COLO668 (cell line): ENCODE measurements around the gene ERICH2.

Experiments used
- DNase-seq: peaks from one replicate; lab custom pipeline; 2025; ENCODE audit not compliant: unreplicated experiment; lab: John Stamatoyannopoulos, UW

The ERICH2 gene

DNA sequence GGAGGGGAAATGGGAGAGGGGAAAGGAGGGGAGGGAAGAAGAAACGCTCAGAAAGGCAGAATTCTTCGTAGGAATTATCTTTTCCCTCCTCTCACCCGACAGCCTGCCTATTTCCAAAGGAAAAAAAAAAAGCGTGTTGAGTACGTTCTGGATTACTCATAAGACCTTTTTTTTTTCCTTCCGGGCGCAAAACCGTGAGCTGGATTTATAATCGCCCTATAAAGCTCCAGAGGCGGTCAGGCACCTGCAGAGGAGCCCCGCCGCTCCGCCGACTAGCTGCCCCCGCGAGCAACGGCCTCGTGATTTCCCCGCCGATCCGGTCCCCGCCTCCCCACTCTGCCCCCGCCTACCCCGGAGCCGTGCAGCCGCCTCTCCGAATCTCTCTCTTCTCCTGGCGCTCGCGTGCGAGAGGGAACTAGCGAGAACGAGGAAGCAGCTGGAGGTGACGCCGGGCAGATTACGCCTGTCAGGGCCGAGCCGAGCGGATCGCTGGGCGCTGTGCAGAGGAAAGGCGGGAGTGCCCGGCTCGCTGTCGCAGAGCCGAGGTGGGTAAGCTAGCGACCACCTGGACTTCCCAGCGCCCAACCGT, 46.4 kb downstream of the ERICH2 start, which contains the start of gene GAD1:
Gene GAD1, plus strand, starts transcription at position 384 of the 589 bp plus-strand sequence. CDS start 1,705 bp downstream, outside the sequence.
- DNase-seq: peak; percentile 96

DNA sequence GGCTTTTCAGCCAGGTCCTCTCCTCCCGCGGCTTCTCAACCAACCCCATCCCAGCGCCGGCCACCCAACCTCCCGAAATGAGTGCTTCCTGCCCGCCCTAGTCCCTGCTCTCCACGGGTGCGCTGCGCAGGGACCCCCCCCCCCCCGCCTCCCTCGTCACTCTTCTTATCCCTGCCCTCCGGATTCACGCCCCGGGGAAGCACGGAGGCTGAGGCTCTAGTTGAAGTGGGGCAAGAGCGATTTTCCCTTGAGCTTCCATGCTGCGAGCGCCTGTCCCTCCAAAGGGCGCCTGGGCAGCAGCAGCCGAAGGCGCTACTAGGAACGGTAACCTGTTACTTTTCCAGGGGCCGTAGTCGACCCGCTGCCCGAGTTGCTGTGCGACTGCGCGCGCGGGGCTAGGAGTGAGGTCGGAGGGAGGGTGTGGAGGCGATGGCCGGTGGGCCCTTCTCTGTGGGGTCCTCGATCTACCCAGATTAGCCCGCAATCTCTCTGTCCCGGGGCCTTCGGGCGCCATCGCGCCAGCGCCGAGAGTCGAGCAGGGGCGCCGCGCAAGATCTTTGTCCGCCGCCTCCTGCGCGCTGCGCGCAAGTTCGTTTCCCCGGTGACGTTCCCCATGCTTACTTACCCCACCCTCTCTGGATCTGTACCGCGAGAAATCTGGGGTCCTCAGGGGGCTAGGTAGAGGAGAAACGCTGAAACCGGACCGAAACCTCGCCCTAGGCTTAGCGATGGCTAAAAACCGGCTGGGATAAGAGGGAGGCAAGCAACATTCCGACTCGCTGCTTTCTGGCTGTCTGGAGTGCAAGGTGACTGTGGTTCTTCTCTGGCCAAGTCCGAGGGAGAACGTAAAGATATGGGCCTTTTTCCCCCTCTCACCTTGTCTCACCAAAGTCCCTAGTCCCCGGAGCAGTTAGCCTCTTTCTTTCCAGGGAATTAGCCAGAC, 47.2 kb downstream of the ERICH2 start:
- DNase-seq: peak; percentile 77

DNA sequence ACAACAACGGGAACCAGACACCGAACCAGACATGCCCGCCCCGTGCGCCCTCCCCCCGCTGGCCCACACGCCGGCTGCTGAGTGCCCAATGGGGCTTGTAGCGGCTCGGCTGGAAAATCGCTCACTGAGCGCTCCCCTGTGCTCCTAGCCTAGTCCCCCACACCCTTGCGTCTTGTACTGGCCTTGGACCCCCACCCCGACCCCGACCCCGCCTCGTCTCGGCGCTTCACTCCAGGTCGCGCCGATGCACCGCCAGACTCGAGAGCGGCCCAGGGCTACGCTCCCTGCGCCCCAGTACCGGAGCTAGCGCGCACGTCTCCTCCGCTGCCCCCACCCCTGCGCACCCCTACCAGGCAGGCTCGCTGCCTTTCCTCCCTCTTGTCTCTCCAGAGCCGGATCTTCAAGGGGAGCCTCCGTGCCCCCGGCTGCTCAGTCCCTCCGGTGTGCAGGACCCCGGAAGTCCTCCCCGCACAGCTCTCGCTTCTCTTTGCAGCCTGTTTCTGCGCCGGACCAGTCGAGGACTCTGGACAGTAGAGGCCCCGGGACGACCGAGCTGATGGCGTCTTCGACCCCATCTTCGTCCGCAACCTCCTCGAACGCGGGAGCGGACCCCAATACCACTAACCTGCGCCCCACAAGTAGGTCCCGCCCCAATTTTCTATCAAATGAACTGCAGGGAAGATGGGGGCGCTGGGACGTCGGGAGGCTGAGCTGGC, 48.0 kb downstream of the ERICH2 start:
- DNase-seq: peak; percentile 59

DNA sequence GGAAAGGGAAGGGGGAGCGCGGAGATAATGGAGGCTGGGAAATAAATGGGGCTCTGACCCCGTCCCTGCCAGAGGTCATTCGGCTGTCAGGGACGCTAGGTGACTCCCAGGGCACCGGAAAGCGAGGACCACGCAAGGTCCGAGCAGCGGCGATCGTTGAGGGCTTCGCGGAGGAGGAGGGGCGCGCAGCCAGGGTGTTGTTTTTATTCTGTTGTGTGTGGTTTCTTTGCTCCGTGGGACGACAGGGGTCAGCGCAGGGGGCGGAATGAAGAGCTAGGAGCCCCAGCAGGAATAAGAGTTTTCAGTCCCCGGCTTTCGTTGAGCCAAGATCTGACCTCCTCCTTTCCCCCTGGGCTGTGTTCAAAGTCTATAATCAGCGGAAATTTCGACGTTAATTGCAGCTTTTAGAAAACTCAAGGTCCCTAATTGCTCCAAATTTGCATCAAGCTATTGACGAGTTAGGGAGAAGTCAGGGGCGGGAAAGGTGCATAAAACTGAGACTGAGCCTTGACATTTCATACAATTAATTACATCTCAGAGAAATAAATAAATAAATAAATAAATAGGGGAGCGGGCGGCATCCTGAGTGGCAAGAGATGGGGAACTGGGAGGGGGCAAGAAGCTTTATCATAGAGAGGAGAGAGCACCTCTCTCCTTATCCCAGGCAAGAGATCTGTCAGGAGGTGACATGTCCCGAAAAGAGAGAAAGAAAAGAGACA, 48.7 kb downstream of the ERICH2 start:
- DNase-seq: no peak

DNA sequence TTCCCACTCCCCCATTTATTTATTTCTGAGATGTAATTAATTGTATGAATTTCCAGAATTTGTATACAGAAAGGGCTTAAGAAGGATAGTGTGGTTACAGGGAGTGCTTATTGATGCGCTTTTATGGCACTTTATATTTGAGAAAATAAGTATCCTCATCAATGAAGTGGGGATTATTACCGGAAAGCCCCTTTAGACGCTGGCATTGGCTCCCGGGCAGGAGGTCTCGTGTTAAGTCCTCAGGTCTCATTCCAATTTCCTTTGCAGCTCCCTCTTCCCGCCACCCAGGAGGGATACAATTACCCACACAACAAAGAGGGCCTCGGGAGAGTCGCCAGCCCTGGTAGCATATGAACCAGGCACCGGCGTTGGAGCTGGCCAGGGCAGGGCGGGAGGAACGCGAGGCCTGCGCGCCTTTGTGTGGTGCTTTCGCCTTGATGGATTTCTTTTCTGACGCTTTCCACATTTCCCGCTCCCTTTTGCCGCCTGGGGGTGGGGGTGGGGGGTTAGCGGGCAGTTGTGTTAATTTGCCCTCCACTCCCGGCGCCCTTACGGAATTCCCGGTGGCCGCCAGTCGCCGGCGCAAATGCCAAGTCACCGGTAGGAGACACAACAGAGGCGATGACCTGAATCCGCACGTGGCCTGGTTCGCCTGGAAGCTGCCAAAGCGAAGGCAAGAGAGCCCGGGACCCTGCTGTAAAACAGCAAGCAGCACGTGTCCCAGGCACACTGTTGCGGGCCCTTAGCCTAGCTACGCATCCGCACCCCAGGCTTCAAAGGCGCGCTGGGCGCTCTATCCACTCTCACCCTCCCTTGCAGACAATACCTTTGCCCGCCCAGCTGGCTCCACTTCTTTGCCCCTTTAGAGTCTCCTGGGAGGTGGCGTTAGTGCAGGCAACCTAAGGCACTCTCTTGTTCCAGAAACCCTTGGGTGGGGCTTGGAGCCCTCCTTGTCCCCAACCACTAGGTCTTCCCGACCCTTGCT, 49.8 kb downstream of the ERICH2 start:
- DNase-seq: no peak

DNA sequence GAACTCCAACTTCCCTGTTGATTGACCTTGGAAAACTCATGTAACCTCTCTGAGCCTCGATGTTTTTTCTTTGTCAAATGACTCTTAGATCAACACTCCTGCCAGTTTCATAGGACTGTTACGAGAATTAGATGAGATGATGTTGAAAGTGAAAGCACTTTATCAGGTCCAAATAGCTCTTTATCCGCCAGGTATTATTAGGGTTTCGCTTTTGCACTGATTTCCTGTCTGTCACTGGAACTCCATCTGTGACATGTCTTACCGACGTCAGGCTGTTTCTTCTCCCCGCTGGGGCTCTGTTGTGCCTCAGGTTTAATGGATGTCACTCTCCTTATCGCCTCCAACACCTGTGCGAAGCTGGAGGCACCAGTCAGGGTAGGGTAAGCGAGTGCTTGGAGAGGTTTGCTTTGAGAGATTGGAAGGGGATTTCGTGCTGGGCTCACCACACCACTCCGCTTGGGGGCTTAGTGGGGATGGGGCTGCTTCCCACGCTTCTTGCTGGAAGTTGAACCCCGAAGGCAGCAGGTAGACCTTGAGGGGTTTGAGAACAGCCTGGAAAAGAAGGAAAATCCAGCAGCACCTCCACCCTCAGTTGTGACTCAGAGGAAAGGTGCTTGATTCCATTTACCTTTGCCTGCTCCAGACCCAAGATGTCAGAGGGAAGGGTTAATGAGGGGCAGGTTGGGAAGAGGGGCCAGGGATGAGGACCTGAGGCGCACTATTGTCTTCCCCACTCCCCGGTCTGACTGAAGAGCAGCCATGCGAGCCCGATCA, 50.8 kb downstream of the ERICH2 start:
- DNase-seq: no peak

DNA sequence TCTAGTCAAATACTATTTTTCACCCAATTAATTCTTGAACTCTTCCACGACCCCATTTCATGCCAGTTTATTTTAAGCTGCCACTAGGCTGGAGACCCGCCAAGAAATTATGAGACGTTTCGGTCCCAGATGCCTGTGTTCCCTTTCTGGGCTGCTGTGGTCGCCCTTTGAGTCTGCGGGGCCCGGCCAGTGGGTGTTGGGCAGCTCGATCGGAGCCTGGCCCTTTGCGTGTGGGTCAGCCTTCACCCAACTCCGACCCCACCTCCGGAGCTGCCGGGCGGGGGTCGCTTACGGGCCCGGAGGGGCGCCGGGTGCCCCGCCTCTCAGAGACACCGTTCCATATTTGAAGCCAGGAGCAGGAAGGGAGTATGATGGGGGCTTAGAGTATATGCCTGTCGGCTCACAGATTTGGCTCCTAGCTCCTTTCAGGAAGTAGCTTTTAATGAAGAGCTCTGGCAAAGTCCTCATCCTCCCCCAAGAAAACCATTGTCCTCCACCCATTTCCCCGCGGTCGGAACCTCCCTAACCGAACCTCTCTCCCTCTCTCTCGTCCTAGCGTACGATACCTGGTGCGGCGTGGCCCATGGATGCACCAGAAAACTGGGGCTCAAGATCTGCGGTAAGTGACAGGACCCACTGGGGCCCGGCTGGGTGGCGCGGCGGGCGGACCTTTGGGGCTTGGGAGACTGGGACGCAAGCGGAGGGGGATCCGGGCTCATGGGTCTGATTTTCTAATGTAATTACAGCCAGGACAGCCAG, 51.5 kb downstream of the ERICH2 start:
- no peak for DNase-seq

DNA sequence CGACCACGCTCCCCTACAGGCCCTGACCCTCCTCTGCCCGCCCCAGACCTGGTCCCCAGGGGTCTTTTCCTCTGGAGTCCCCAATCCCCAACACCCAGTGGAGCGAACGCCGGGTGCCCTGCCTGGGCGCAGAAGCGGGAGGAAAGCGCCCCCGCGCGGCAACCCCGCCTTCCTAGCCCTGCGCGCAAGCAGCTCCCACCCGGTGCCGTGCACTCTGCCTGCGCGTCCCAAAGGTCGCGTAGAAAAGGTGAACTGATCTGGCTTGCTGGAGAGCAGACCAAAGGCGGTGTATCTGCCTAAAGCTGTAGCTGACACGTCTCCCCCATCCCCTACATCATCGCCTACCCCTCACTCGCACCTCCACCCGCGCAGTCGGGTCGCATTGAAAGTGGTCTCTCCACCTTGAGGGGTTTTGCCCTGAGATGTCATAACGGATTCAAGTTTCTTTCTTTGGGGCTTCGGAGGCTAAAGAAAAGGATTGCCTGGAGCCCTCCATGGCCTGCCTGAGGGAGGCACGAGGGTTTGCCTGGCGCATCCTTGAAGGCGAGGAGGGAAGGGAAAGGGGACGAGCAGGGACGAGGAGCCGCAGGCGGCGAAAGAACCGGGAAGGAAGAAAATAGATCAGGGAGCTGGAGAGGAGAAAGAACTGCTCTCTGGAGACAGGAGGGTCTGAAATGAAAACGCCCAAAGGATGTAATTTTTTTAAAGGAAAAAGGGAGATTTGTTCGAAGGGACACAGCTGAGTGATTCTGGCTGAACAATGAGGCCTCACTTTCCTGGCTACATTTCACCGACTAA, 52.3 kb downstream of the ERICH2 start:
- DNase-seq: no peak

DNA sequence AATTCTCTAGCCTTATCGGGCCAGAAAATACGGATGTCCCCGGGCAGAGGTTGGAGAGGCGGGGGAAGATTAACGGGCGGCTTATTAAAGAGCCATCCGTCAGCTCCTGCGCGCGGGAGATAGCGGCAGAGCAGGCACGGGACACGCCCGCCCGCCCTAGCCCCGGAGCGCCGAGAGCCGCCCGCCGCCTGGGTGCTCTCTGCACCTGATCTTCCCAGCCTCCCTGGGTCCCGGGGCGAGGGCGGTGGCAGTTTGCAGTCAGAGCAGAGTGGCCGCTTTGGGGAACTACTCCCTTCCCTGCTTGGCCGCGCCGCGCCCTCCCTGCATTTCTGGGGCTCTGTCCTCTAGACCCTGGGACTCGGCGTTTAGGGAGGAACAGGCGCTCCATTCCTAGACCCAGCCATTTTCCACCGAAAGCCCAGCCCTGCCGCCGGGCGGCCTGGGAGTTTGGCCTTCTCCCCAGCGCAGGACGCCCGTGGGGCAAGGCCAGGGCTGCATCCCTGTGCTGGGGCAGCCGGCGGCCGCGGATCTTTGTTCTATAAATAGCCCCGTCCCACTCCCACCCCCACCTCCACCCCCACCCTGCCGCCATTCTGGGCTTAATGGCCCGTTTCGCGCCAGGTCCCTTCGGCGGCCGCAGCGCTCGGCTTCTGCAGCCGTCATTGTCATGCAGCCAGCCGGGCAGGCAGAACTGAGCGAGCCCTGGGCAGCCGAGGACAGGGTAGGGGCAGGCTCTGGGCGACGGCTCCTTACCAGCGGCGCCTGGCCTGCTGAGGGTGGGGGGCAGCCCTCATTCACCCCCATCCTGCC, 53.1 kb downstream of the ERICH2 start:
- no peak for DNase-seq

DNA sequence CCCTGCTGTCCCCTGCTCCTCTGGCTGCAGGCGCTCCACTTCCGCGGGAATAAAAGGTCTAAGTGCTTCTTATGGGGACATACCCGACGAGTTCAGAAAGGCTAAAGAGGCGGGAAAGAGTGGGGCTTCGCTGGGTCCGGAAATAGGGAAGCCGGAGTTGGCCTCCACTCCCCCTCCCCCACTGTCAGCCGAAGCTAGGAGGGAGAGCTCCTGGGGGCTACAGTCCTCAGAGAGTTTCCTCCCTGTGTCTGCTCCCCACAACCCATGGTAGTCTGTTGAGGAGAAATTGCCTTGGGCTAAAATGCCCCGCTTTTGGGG, 53.7 kb downstream of the ERICH2 start:
- DNase-seq: no peak

DNA sequence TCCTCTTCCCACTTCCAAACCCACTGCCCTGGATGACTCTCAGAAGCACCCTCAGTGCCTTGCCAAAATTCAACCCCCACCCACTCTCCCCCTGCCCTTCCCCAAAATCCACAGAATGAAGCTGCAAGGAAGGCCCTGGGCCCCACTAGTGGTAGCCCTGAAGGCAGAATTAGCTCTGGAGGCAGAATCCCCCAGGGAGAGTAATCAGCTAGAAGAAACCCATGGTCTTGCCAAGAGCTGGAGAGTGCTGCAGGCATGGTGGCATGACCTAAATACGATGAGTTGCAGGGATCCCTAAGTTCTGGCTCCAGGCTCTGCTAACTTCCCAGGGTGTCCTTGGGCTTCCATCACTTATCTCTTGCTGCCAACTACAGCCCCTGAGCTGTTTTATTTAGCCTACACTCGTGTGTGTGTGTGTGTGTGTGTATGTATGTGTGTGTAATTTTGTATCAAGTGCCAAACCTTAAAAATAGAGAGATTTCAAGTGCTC, 54.4 kb downstream of the ERICH2 start:
- no peak for DNase-seq

DNA sequence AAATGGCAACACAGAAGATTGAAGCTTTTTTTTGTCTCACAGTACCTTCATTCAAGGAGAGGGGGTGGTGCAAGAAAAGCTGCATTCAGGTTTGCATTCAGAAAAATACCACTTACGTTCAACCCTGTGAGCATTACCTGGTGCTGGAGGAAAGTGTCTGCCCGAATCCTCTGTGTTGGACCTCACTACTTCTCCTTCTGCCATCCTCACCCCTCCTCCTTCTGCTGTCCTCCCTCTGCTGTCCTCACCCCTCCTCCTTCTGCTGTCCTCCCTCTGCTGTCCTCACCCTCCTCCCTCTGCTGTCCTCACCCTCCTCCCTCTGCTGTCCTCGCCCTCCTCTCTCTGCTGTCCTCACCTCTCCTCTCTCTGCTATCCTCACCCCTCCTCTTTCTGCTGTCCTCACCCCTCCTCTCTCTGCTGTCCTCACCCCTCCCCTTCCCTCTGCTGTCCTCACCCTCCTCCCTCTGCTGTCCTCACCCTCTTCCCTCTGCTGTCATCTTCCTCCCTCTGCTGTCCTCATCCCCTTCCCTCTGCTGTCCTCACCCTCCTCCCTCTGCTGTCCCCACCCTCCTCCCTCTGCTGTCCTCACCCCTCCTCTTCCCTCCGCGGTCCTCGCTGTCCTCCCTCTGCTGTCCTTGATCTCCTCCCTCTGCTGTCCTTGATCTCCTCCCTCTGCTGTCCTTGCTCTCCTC, 57.8 kb downstream of the ERICH2 start:
- no peak for DNase-seq

DNA sequence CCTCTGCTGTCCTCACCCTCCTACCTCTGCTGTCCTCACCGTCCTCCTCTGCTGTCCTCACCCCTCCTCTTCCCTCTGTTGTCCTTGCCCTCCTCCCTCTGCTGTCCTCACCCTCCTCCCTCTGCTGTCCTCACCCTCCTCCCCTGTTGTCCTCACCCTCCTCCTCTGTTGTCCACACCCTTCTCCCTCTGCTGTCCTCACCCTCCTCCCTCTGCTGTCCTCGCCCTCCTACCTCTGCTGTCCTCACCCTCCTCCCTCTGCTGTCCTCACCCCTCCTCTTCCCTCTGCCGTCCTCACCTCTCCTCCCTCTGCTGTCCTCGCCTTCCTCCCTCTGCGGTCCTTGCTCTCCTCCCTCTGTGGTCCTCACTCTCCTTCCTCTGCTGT, 58.3 kb downstream of the ERICH2 start:
- no peak for DNase-seq

DNA sequence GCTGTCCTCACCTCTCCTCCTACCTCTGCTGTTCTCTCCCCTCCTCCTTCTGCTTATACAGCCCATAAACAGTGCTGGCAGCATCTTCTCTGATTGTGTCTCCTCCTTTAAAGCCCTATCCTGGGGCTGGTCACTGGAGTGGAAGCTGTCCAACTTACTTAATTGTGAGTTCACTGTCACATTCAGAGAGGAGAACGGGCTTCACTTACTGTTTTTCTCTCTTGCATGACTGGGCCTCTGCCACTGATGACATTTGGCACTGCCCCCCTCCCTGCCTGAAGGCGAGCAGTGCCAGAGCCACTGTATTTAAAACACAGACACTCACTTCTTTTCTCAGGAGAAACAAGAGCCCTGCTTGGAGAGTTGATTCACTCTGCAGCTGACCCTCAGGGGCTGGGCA, 58.9 kb downstream of the ERICH2 start:
- no peak for DNase-seq

DNA sequence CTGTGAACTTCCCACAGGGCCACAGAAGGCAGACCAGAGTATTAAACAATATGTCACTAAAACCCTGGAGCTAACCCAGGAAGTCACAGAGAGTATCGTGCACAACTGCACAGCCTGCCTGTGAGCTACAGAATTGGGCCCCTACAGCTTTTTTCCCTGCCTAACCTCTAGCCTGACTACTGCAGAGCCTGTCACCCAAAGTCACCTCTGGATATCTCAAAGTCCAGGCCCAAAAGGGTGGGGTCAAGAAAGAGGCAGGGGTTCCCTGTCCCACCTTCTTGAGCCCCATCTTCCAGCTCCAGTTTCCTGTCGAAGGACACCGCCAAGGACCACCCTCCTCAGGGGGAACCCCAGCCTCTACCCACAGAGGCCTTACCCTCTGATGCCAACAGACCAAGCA, 60.0 kb downstream of the ERICH2 start:
- DNase-seq: no peak

DNA sequence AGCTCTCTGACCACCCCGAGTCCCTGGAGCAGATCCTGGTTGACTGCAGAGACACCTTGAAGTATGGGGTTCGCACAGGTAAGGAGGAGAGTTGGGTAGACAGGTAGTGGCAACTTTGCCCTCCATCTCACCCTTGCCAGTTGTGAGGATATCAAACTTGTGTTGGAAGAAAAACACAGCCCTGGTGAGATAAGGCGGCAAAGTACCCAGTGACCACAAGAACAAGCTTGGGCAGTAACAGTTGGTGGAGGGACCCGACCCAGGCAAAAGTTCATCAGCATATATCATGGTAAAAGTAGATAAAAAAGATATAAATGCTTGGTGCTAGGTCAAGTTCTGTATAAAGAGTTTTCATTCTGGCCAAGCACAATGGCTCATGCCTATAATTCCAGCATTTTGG, 60.9 kb downstream of the ERICH2 start:
- DNase-seq: no peak
